ENCODE data around the gene RASGRP3. TPM values are rescaled to one million over a fixed set of nuclear protein-coding genes. Genes with fewer than 3 reads are reported as not detected.

The RASGRP3 gene
- polyA plus RNA-seq, 3 donors from 2014 or later = 1.8 to 2.5 TPM; not detected in 1

- H3K27me3 Mint-ChIP-seq (ENCODE audit: low read depth in 3 of 3) = peaks cover 6 to 35% (median 19%) of the 10 kb centered on the region in 3 donors
- H3K27ac Mint-ChIP-seq = peak overlapping the region in 1 of 6 donors; percentile 40
Measured at GRCh38 chr2:33491441-33492084, 15.1 kb downstream of the RASGRP3 start.

DNA sequence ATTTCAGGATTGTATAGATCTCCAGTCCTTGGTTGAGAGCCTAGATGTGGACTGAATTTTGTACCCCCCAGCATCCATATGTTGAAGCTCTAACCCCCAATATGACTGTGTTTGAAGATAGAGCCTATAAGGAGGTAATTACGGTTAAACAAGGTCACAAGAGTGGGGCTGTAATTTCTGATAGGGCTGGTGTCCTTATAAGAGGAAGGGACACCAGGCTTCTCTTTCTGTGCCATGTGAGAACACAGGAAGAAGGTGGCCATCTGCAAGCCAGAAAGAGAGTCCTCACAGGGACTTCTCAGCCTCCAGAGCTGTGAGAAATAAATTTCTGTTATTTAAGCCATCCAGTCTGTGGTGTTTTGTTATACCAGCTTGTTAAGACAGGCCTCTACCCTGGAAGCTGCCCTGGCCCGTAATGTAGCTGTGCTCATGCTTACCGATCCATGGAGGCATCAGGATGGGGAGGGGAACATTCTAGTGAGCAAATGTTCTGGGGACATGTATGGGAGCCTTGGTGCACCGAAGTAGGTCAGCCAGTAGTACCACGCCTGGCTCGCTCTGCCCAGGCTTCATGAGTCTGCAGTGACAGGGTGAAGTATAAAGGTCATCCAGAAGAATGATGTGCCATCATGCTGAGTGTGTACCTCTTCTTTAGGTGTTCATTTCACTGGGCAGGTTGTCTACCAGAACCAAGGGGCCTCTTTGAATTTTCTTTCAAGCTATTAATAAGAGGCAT lies 16.1 kb downstream of the RASGRP3 start:
- Mint-ChIP-seq H3K4me3 (no peak overlapping the region), H3K27me3 (ENCODE audit: low read depth in 3 of 3) (peaks cover 5 to 34% (median 16%) of the 10 kb centered on the region in 3 donors), H3K4me1 (peaks cover 21 to 41% of the 10 kb centered on the region in 2 donors), H3K9me3 (no peaks in the 10 kb centered on the region), H3K27ac (no peak overlapping the region), H3K36me3 (peaks cover 0 to 13% (median 3%) of the 10 kb centered on the region in 3 donors)
- no peak for DNase-seq

More at GRCh38 chr2:33491441-33492084, 15.1 kb downstream of the RASGRP3 start:
- DNase-seq = no peak
- H3K36me3 Mint-ChIP-seq = peaks cover 0 to 13% (median 3%) of the 10 kb centered on the region in 3 donors
- no peak overlapping the region for H3K4me3 Mint-ChIP-seq
- peaks cover 0 to 6% (median 1%) of the 10 kb centered on the region in 6 donors for H3K9me3 Mint-ChIP-seq
- peaks cover 11 to 31% of the 10 kb centered on the region in 2 donors for H3K4me1 Mint-ChIP-seq

- peak overlapping the region in 1 of 6 donors; percentile 31 for H3K27ac Mint-ChIP-seq
- H3K4me1 Mint-ChIP-seq = peaks cover 33 to 55% of the 10 kb centered on the region in 2 donors
- H3K36me3 Mint-ChIP-seq = peaks cover 0 to 9% (median 3%) of the 10 kb centered on the region in 3 donors
- no peak overlapping the region for H3K4me3 Mint-ChIP-seq
- H3K9me3 Mint-ChIP-seq = no peaks in the 10 kb centered on the region
- no peak for DNase-seq
- H3K27me3 Mint-ChIP-seq (ENCODE audit: low read depth in 3 of 3) = peaks cover 7 to 20% (median 14%) of the 10 kb centered on the region in 3 donors
Measured at GRCh38 chr2:33494155-33494779, 17.8 kb downstream of the RASGRP3 start.

DNA sequence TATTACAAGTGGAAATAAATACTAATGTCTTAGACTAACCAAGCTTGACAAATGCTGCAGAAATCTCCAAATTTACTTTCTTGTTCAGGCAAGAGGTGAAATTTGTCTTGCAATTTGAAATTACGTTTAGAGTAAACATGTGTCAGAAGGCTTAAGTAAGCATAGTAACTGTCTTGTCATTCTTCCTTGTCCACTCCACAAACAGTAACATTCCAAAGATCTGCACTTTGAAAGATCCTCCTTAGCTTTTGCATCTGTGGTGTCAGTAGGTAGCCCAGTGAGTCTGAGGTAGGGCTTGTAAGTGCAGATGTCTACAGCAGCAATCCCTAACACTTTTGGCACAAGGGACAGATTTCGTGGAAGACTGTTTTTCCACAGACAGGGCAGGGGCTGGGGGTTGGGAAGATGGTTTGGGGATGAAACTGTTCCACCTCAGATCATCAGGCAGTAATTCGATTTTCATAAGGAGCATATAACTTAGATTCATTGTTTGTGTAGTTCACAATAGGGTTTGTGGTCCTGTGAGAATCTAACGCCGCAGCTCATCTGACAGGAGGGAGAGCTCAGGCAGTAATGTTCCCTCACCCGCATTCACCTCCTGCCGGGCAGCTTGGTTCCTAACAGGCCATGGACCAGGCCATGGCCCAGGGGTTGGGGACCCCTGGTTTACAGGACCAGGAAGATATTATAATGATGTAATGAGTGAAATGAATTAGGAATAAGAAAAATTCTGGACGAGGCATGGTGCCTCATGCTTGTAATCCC lies 18.6 kb downstream of the RASGRP3 start:
- peaks cover 7 to 28% (median 11%) of the 10 kb centered on the region in 3 donors for H3K27me3 Mint-ChIP-seq (ENCODE audit: low read depth in 3 of 3)
- peaks cover 0 to 11% (median 3%) of the 10 kb centered on the region in 3 donors for H3K36me3 Mint-ChIP-seq
- no peak overlapping the region for H3K27ac Mint-ChIP-seq
- H3K9me3 Mint-ChIP-seq = peaks cover 0 to 1% (median 0%) of the 10 kb centered on the region in 6 donors
- no peak for DNase-seq
- H3K4me1 Mint-ChIP-seq = peaks cover 33 to 55% of the 10 kb centered on the region in 2 donors
- no peak overlapping the region for H3K4me3 Mint-ChIP-seq

GRCh38 chr2:33495683-33496082 lies 19.2 kb downstream of the RASGRP3 start:
- DNase-seq = no peak
- Mint-ChIP-seq H3K36me3 (peaks cover 0 to 8% (median 3%) of the 10 kb centered on the region in 3 donors), H3K27ac (no peak overlapping the region), H3K4me3 (no peak overlapping the region), H3K4me1 (peaks cover 33 to 55% of the 10 kb centered on the region in 2 donors), H3K9me3 (peaks cover 0 to 4% (median 0%) of the 10 kb centered on the region in 6 donors), H3K27me3 (ENCODE audit: low read depth in 3 of 3) (peaks cover 7 to 31% (median 8%) of the 10 kb centered on the region in 3 donors)

GRCh38 chr2:33496150-33496549 lies 19.7 kb downstream of the RASGRP3 start:
- H3K27ac Mint-ChIP-seq = peak overlapping the region in 2 of 6 donors; percentile 13 to 60
- peaks cover 33 to 55% of the 10 kb centered on the region in 2 donors for H3K4me1 Mint-ChIP-seq
- peaks cover 0 to 4% (median 0%) of the 10 kb centered on the region in 6 donors for H3K9me3 Mint-ChIP-seq
- H3K4me3 Mint-ChIP-seq = peak overlapping the region in 4 of 5 donors; percentile 26 to 65 (median 46)
- peaks cover 0 to 8% (median 3%) of the 10 kb centered on the region in 3 donors for H3K36me3 Mint-ChIP-seq
- H3K27me3 Mint-ChIP-seq (ENCODE audit: low read depth in 3 of 3) = peaks cover 7 to 31% (median 8%) of the 10 kb centered on the region in 3 donors
- no peak for DNase-seq

DNA sequence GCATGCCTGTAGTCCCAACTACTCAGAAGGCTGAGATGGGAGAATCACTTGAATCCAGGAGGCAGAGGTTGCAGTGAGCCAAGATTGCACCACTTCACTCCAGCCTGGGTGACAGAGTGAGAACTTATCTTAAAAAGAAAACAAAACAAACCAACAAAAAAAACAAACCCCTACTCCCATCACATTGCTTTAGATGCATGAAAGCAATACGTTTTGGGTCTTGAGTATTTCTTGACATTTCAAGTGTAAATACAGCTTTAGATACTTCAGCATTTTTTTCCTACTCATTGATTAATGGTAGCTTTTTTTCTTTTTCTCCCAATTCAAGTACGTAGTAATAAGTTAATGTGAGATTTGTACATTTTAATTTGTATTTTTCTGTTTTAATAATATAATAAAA lies 20.3 kb downstream of the RASGRP3 start:
- DNase-seq = no peak
- H3K36me3 Mint-ChIP-seq = peaks cover 0 to 8% (median 2%) of the 10 kb centered on the region in 3 donors
- H3K27ac Mint-ChIP-seq = peak overlapping the region in 2 of 6 donors; percentile 36 to 60
- peaks cover 0 to 4% (median 0%) of the 10 kb centered on the region in 6 donors for H3K9me3 Mint-ChIP-seq
- peaks cover 30 to 55% of the 10 kb centered on the region in 2 donors for H3K4me1 Mint-ChIP-seq
- peak overlapping the region in 4 of 5 donors; percentile 26 to 65 (median 46) for H3K4me3 Mint-ChIP-seq
- peaks cover 7 to 30% (median 8%) of the 10 kb centered on the region in 3 donors for H3K27me3 Mint-ChIP-seq (ENCODE audit: low read depth in 3 of 3)

DNA sequence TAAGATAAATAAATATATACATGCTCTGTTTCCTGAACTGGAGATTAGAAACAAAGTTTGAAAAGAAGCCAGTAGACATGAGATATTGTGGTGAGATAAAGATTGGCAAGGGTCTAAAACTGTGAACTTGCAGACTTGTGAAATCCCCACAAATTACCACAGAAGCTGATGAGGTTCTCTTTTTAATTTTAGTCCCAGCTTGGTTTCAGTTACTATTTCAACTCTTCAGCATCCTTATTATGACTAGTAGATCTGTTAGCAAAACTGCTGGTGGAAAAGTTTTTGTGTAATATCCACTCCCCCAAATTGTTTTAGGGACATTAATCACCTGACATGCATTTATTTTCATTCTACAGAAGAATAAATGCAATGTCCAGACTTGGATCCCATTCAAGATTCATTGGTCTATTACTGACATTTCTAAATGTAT lies 20.8 kb downstream of the RASGRP3 start:
- peak overlapping the region in 4 of 5 donors; percentile 33 to 65 (median 48) for H3K4me3 Mint-ChIP-seq
- H3K27ac Mint-ChIP-seq = peak overlapping the region in 1 of 6 donors; percentile 18
- H3K4me1 Mint-ChIP-seq = peaks cover 29 to 56% of the 10 kb centered on the region in 2 donors
- peaks cover 0 to 8% (median 0%) of the 10 kb centered on the region in 3 donors for H3K36me3 Mint-ChIP-seq
- peak; percentile 52 to 66 (median 64) for DNase-seq
- H3K27me3 Mint-ChIP-seq (ENCODE audit: low read depth in 3 of 3) = peaks cover 7 to 28% (median 8%) of the 10 kb centered on the region in 3 donors
- peaks cover 0 to 4% (median 0%) of the 10 kb centered on the region in 6 donors for H3K9me3 Mint-ChIP-seq

DNA sequence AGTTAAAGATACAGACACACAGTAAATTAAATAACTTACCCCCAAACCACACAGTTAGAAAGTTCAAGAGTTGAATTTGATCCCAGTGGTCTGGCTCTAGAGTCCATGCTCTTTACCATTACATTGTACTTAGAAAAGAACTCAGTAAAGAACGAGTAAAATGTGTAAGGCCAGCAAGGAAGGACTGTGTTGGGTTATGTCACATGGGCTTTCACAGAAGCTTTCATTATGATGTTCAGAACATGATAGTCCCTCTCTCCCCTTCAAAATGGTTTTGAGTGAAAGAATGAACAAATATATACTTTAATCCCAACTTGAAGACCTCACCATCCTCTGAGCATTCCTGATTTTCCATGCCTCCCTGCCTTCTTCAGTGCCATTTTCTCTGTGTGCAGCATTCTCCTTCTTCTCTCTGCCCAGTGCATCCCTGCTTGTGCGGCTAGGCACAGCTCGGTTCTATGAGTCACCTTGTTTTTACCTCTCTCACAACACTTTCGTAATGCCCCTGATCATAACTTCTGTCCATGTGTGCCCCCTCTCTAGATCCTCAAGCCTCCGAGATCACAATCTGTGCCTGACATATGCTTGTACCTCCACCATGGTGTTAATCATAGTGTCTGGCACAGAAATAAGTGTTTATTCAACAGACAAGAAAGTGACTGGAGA lies 22.0 kb downstream of the RASGRP3 start:
- peak overlapping the region in 3 of 5 donors; percentile 7 to 46 (median 42) for H3K4me3 Mint-ChIP-seq
- H3K27me3 Mint-ChIP-seq (ENCODE audit: low read depth in 3 of 3) = peaks cover 7 to 26% (median 11%) of the 10 kb centered on the region in 3 donors
- H3K36me3 Mint-ChIP-seq = peaks cover 0 to 3% (median 0%) of the 10 kb centered on the region in 3 donors
- H3K27ac Mint-ChIP-seq = no peak overlapping the region
- peaks cover 29 to 56% of the 10 kb centered on the region in 2 donors for H3K4me1 Mint-ChIP-seq
- peaks cover 0 to 4% (median 0%) of the 10 kb centered on the region in 6 donors for H3K9me3 Mint-ChIP-seq
- DNase-seq = no peak

DNA sequence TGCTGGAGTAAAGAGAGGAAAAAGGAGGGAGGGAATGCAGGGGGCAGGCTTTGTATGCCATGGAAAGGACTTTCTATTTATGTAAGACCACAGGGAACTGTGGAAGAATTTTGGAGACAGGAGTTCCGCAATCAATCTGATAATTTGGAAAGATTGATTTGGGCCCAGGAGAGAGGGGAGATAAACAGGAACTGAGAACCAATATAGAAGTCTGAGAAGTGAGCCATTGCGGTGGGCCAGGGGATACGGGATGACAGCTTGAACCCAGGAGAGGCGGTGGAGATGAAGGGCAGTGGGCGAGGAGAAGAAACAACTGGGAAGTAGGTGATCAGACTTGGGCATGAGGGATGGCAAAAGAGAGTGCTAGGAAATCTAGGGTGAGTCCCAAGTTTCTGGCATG lies 23.7 kb downstream of the RASGRP3 start:
- peaks cover 29 to 46% of the 10 kb centered on the region in 2 donors for H3K4me1 Mint-ChIP-seq
- H3K27me3 Mint-ChIP-seq (ENCODE audit: low read depth in 3 of 3) = peaks cover 7 to 24% (median 9%) of the 10 kb centered on the region in 3 donors
- DNase-seq = no peak
- H3K36me3 Mint-ChIP-seq = peaks cover 0 to 2% (median 0%) of the 10 kb centered on the region in 3 donors
- H3K4me3 Mint-ChIP-seq = no peak overlapping the region
- no peak overlapping the region for H3K27ac Mint-ChIP-seq
- H3K9me3 Mint-ChIP-seq = peaks cover 0 to 4% (median 0%) of the 10 kb centered on the region in 6 donors

- Mint-ChIP-seq H3K4me3 (no peak overlapping the region), H3K9me3 (peaks cover 0 to 4% (median 0%) of the 10 kb centered on the region in 6 donors), H3K27ac (no peak overlapping the region), H3K4me1 (peaks cover 18 to 28% of the 10 kb centered on the region in 2 donors), H3K36me3 (peaks cover 0 to 2% (median 0%) of the 10 kb centered on the region in 3 donors), H3K27me3 (ENCODE audit: low read depth in 3 of 3) (peaks cover 6 to 20% (median 7%) of the 10 kb centered on the region in 3 donors)
- no peak for DNase-seq
Measured at GRCh38 chr2:33502025-33502424, 25.6 kb downstream of the RASGRP3 start.

DNA sequence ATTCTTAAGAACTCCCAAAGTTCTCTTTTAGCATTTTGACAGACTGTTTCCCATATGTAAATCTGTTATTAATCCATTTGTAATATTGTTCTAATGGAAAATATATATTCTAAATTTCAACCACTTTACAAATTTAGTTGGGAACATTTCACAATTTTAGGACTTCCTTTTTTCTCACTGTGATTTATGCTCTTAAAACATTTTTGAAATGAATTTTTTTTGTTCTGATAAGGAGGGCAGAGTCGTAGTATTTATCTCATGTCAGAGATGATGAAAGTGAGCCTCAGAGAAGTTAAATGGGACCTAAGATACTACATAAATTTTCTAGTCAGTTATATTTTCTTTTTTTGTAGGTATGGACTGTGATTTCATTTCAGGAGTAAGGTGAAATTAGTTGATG lies 26.6 kb downstream of the RASGRP3 start:
- Mint-ChIP-seq H3K27ac (no peak overlapping the region), H3K9me3 (peaks cover 0 to 4% (median 0%) of the 10 kb centered on the region in 6 donors), H3K27me3 (ENCODE audit: low read depth in 3 of 3) (peaks cover 5 to 24% (median 8%) of the 10 kb centered on the region in 3 donors), H3K4me1 (peaks cover 8 to 18% of the 10 kb centered on the region in 2 donors), H3K36me3 (peaks cover 0 to 2% (median 0%) of the 10 kb centered on the region in 3 donors), H3K4me3 (no peak overlapping the region)
- no peak for DNase-seq
